ENCODE measurements around the gene CPXM1.
"Not testable (repeated sequence)": the region's sequence is repeated elsewhere in the genome, so short reads cannot be mapped to it uniquely, and the experiment has no call there.

The CPXM1 gene

GRCh38 chr20:2820896-2821869, 20.8 kb upstream of the CPXM1 start:
- DNase-seq, result no peak

GRCh38 chr20:2820084-2820895, 19.9 kb upstream of the CPXM1 start:
- no peak for DNase-seq

- DNase-seq, result no peak
These were observed 17.6 kb upstream of the CPXM1 start for GRCh38 chr20:2817891-2818595.

- no peak for DNase-seq
These were observed 16.9 kb upstream of the CPXM1 start for GRCh38 chr20:2817341-2817726.

- no peak for DNase-seq
These were observed 16.3 kb upstream of the CPXM1 start for GRCh38 chr20:2816583-2817340.

GRCh38 chr20:2816030-2816582, 15.7 kb upstream of the CPXM1 start, which contains the start of gene TMEM239:
TSS of gene TMEM239 (plus strand) at chr20:2816364. CDS start at chr20:2816555, 191 bp downstream.
- DNase-seq, result no peak

- DNase-seq, result no peak
These were observed 14.9 kb upstream of the CPXM1 start for GRCh38 chr20:2815242-2815900.

- no peak for DNase-seq
These were observed 14.2 kb upstream of the CPXM1 start, which contains the start of gene C20orf141 for GRCh38 chr20:2814587-2815051. TSS of gene C20orf141 (plus strand) at chr20:2814987. CDS start at chr20:2815185, 198 bp downstream.

- no peak for DNase-seq
These were observed 13.6 kb upstream of the CPXM1 start for GRCh38 chr20:2814076-2814475.

- DNase-seq, result no peak
These were observed 11.8 kb upstream of the CPXM1 start for GRCh38 chr20:2812189-2812588.

- no peak for DNase-seq
These were observed 9.3 kb upstream of the CPXM1 start for GRCh38 chr20:2809690-2810089.

GRCh38 chr20:2807929-2808328, 7.5 kb upstream of the CPXM1 start:
- DNase-seq, result not testable (repeated sequence)

- DNase-seq, result no peak
These were observed 6.6 kb upstream of the CPXM1 start for GRCh38 chr20:2807019-2807418.

GRCh38 chr20:2806351-2806701, 5.9 kb upstream of the CPXM1 start:
- no peak for DNase-seq

GRCh38 chr20:2805689-2806350, 5.4 kb upstream of the CPXM1 start:
- no peak for DNase-seq

GRCh38 chr20:2804852-2805688, 4.6 kb upstream of the CPXM1 start:
- DNase-seq, result no peak

- no peak for DNase-seq
These were observed 3.8 kb upstream of the CPXM1 start for GRCh38 chr20:2804041-2804828.

- no peak for DNase-seq
These were observed 880 bp upstream of the CPXM1 start for GRCh38 chr20:2801286-2801728.

Data from NCI-H1694 (cell line).